ENCODE measurements around the gene MROH8. TPM values are rescaled to one million over a fixed set of nuclear protein-coding genes. Genes with fewer than 3 reads are reported as not detected.

The MROH8 gene
- total and polyA plus RNA-seq, 2 of the 13 experiments (the other 11 are each of a cell fraction or from before 2014, with no cell fraction given): 2.6 to 5.5 TPM

DNA sequence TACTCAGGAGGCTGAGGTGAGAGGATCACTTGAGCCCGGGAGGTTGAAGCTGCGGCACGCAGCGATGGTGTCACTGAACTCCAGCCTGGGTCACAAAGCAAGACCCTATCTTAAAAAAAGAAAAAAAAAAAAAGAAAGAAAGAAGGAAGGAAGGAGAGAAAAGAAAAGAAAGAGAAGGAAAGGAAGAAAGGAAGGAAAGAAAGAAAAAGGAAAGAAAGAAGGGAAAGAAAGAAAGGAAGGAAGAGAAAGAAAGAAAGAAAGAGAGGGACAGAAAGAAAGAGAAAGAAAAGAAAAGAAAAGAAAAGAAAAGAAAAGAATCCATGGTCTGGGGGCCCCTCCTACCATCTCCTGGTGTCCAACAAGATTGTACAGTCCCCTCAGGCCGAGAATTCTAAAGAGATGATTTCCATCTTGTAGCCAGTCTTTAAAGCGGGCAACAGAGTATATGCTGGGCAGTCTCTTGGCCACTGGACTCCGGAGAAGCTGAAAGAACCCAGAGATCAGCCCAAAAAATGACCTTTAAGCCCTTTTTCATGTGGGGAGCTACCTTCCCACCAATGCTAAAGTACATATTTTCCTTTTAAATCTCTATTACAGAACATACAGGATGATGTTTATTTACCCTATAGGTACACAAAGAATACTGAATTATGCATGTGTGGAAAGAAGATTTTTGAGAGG is 59.9 kb downstream of the MROH8 start (continued):
- TF ChIP-seq ZBED4 (CRISPR knock-in tag; IDR thresholded peaks at IDR 0.05; ENCODE audit: borderline replicate concordance): no peak
- no peak for TF ChIP-seq ZNF563 (CRISPR knock-in tag; IDR thresholded peaks at IDR 0.05)
- TF ChIP-seq ZBTB46 (CRISPR knock-in tag; IDR thresholded peaks at IDR 0.05; ENCODE audit: borderline replicate concordance): no peak
- TF ChIP-seq PAXIP1 (CRISPR knock-in tag; conservative IDR thresholded peaks at IDR 0.05): 0 out of 2 replicates have a peak, but pooled peaks have one; percentile 14
- TF ChIP-seq, protein P1, sequence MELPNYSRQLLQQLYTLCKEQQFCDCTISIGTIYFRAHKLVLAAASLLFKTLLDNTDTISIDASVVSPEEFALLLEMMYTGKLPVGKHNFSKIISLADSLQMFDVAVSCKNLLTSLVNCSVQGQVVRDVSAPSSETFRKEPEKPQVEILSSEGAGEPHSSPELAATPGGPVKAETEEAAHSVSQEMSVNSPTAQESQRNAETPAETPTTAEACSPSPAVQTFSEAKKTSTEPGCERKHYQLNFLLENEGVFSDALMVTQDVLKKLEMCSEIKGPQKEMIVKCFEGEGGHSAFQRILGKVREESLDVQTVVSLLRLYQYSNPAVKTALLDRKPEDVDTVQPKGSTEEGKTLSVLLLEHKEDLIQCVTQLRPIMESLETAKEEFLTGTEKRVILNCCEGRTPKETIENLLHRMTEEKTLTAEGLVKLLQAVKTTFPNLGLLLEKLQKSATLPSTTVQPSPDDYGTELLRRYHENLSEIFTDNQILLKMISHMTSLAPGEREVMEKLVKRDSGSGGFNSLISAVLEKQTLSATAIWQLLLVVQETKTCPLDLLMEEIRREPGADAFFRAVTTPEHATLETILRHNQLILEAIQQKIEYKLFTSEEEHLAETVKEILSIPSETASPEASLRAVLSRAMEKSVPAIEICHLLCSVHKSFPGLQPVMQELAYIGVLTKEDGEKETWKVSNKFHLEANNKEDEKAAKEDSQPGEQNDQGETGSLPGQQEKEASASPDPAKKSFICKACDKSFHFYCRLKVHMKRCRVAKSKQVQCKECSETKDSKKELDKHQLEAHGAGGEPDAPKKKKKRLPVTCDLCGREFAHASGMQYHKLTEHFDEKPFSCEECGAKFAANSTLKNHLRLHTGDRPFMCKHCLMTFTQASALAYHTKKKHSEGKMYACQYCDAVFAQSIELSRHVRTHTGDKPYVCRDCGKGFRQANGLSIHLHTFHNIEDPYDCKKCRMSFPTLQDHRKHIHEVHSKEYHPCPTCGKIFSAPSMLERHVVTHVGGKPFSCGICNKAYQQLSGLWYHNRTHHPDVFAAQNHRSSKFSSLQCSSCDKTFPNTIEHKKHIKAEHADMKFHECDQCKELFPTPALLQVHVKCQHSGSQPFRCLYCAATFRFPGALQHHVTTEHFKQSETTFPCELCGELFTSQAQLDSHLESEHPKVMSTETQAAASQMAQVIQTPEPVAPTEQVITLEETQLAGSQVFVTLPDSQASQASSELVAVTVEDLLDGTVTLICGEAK (IDR thresholded peaks at IDR 0.05): no peak
- TF ChIP-seq, protein P1 (CRISPR knock-in tag; IDR thresholded peaks at IDR 0.05): no peak
- TF ChIP-seq ZBTB26 (CRISPR knock-in tag; IDR thresholded peaks at IDR 0.05; ENCODE audit: borderline replicate concordance): no peak

Data from HepG2 (cell line).